Measurements from ENCODE around the gene CACNA1C.

DNA sequence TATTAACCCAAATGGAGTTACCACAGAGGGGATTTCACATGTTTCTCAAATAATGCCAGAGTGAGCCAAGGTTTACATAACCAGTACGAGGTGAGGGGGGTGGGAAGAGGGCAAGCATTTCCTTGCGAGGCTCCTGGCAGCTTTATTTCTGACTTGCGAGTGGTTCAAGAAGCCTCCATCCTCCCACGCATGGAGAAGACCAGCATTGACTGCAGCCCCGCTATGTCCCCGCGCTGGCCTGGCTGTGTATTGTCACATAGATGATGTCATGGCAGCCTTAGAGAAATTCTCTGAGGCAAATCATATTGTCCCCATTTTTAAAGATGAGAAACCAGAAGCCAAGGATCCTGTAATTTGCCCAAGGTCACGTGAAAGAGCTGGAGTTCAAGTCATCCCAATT lies 188.2 kb downstream of the CACNA1C start:
- TF ChIP-seq, protein P1, sequence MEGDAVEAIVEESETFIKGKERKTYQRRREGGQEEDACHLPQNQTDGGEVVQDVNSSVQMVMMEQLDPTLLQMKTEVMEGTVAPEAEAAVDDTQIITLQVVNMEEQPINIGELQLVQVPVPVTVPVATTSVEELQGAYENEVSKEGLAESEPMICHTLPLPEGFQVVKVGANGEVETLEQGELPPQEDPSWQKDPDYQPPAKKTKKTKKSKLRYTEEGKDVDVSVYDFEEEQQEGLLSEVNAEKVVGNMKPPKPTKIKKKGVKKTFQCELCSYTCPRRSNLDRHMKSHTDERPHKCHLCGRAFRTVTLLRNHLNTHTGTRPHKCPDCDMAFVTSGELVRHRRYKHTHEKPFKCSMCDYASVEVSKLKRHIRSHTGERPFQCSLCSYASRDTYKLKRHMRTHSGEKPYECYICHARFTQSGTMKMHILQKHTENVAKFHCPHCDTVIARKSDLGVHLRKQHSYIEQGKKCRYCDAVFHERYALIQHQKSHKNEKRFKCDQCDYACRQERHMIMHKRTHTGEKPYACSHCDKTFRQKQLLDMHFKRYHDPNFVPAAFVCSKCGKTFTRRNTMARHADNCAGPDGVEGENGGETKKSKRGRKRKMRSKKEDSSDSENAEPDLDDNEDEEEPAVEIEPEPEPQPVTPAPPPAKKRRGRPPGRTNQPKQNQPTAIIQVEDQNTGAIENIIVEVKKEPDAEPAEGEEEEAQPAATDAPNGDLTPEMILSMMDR (IDR thresholded peaks at IDR 0.05): no peak
- no peak for TF ChIP-seq POLR2A (IDR thresholded peaks at IDR 0.05)
